HCT116 (cell line): ENCODE results near the gene PANK4. TPM values are rescaled to one million over a fixed set of nuclear protein-coding genes. Genes with fewer than 3 reads are reported as not detected.

ENCODE experiments used
- ATAC-seq: fragments of 200-7000 bp; cut with Tn5 transposase; 2 replicates; pipeline ENCODE4 v1.9.1; 2020; ENCODE audit warnings: mild to moderate bottlenecking, moderate library complexity
- BruUV-seq: library from RNA; stranded (reverse); fragments of 400-500 nt; replicated peaks from 2 replicates; lab custom pipeline; 2021; lab: Mats Ljungman, UMichigan
- CTCF ChIA-PET: fragments of 300-600 bp; sonication (Branson Sonifier 250); formaldehyde crosslinking; loops from one replicate; lab custom pipeline; 2021; ENCODE audit warnings: antibody characterized with exemption; lab: Charles Lee
- POLR2A ChIA-PET: fragments of 300-600, 350-600 bp; sonication (Branson Sonifier 250); formaldehyde crosslinking; loops from one replicate; lab custom pipeline; 2021; ENCODE audit warnings: antibody characterized with exemption; lab: Charles Lee
- RAD21 ChIA-PET, 2 experiments: fragments of 300-600 bp; sonication (Branson Sonifier 250); formaldehyde crosslinking; loops; one replicate each; lab custom pipeline; 2023; ENCODE audit warnings: low total read pairs in 2 of 2; ENCODE audit not compliant: uncharacterized antibody in 2 of 2, unreplicated experiment in 2 of 2, low non-redundant PET in 1 of 2; lab: Charles Lee
- DNase-seq: peaks from one replicate; pipeline ENCODE4 v3.0.0-alpha.2; 2010; ENCODE audit warnings: low read depth, low spot score
- H2AFZ ChIP-seq: fragments of 200-600 bp; shearing (Covaris generic), sonication (generic); 2 replicates; pipeline ENCODE4 v1.6.1; 2017; ENCODE audit warnings: low read depth, mixed run types, mixed read lengths, antibody characterized with exemption, low read length; ENCODE audit not compliant: poor library complexity, severe bottlenecking
- H3K27ac ChIP-seq: 2 replicates; pipeline ENCODE4 v1.5.1; 2012; ENCODE audit warnings: low read depth, low read length
- H3K27me3 ChIP-seq: fragments of 200-600 bp; sonication (generic); 2 replicates; pipeline ENCODE4 v1.6.1; 2016; ENCODE audit warnings: mixed run types, low read length, mixed read lengths; ENCODE audit not compliant: insufficient read depth
- H3K36me3 ChIP-seq, 2 experiments: fragments of 200-500 bp in 1 of 2; fragments of 200-600 bp in 1 of 2; sonication (Bioruptor generic) in 1 of 2; sonication (generic) in 1 of 2; 2 replicates each; pipeline versions ENCODE4 v1.5.1 to v1.6.1; 2014 to 2016; ENCODE audit warnings: low read length in 2 of 2, inconsistent platforms in 1 of 2, mixed read lengths in 1 of 2, mixed run types in 1 of 2; ENCODE audit not compliant: insufficient read depth in 2 of 2, control insufficient read depth in 1 of 2
- H3K4me1 ChIP-seq, 2 experiments: fragments of 200-600 bp in 1 of 2; sonication (generic) in 1 of 2; 2 replicates each; pipeline versions ENCODE4 v1.5.1 to v1.6.1; 2012 to 2017; ENCODE audit warnings: low read length in 2 of 2, inconsistent platforms in 1 of 2, mild to moderate bottlenecking in 1 of 2, mixed read lengths in 1 of 2, mixed run types in 1 of 2, moderate library complexity in 1 of 2; ENCODE audit not compliant: insufficient read depth in 2 of 2, control insufficient read depth in 1 of 2
- H3K4me2 ChIP-seq: fragments of 200-600 bp; sonication (generic); 2 replicates; pipeline ENCODE4 v1.6.1; 2017; ENCODE audit warnings: mixed run types, low read length, mixed read lengths
- H3K4me3 ChIP-seq, 2 experiments: fragments of 200-600 bp in 1 of 2; sonication (generic) in 1 of 2; replicated peaks in 1 of 2; 2 replicates each; pipeline ENCODE4 v1.5.1; 2011 to 2016; ENCODE audit warnings: low read length in 2 of 2, control low read depth in 1 of 2, low read depth in 1 of 2, mild to moderate bottlenecking in 1 of 2, mixed read lengths in 1 of 2, mixed run types in 1 of 2
- H3K79me2 ChIP-seq: fragments of 200-600 bp; sonication (generic); 2 replicates; pipeline ENCODE4 v1.6.1; 2017; ENCODE audit warnings: mild to moderate bottlenecking, mixed run types, low read length, moderate library complexity, mixed read lengths; ENCODE audit not compliant: insufficient read depth
- H3K9ac ChIP-seq: fragments of 200-600 bp; sonication (generic); 2 replicates; pipeline ENCODE4 v1.6.1; 2016; ENCODE audit warnings: low read length, mixed read lengths
- H3K9me2 ChIP-seq: fragments of 200-600 bp; sonication (generic), shearing (Covaris generic); 2 replicates; pipeline ENCODE4 v1.6.1; 2017; ENCODE audit warnings: mixed run types, mild to moderate bottlenecking, moderate library complexity; ENCODE audit not compliant: insufficient read depth
- H3K9me3 ChIP-seq, 2 experiments: fragments of 200-500 bp in 1 of 2; fragments of 200-600 bp in 1 of 2; sonication (Bioruptor generic) in 1 of 2; sonication (generic) in 1 of 2; 2 replicates each; pipeline ENCODE4 v1.6.1; 2014 to 2017; ENCODE audit warnings: low read length in 2 of 2, mixed read lengths in 2 of 2, inconsistent platforms in 1 of 2, low read depth in 1 of 2, mild to moderate bottlenecking in 1 of 2, mixed run types in 1 of 2, moderate library complexity in 1 of 2; ENCODE audit not compliant: control insufficient read depth in 1 of 2, insufficient read depth in 1 of 2
- H4K20me1 ChIP-seq: fragments of 200-600 bp; sonication (generic), shearing (Covaris generic); 2 replicates; pipeline ENCODE4 v1.6.1; 2017; ENCODE audit warnings: mixed run types, mild to moderate bottlenecking, moderate library complexity; ENCODE audit not compliant: insufficient read depth
- CBX3 ChIP-seq: IDR thresholded peaks from 2 replicates; pipeline ENCODE4 v1.6.1; 2012; ENCODE audit warnings: low read depth
- CEBPB ChIP-seq: IDR thresholded peaks from 2 replicates; pipeline ENCODE4 v1.6.1; 2012; ENCODE audit warnings: low read depth
- MAX ChIP-seq: IDR thresholded peaks from 2 replicates; pipeline ENCODE4 v1.6.1; 2012
- POLR2AphosphoS5 ChIP-seq: IDR thresholded peaks from 2 replicates; pipeline ENCODE4 v1.6.1; 2011; ENCODE audit warnings: mild to moderate bottlenecking, low read depth, low read length, moderate library complexity
- SIN3A ChIP-seq: IDR thresholded peaks from 2 replicates; pipeline ENCODE4 v1.6.1; 2012; ENCODE audit warnings: low read depth
- SP1 ChIP-seq: IDR thresholded peaks from 2 replicates; pipeline ENCODE4 v1.6.1; 2012; ENCODE audit warnings: low read depth
- SRF ChIP-seq: IDR thresholded peaks from 2 replicates; pipeline ENCODE4 v1.6.1; 2012; ENCODE audit warnings: low read depth
- ZBTB33 ChIP-seq: IDR thresholded peaks from 2 replicates; pipeline ENCODE4 v1.6.1; 2011; ENCODE audit warnings: mild to moderate bottlenecking, low read length, moderate library complexity; ENCODE audit not compliant: insufficient replicate concordance; ENCODE audit errors: extremely low read depth
- intact Hi-C: fragments of 100-400 bp; cut with micrococcal nuclease; formaldehyde crosslinking; loops from 2 replicates; pipeline ENCODE4 v1.10.0; 2022
- total RNA-seq: library from RNA; stranded (reverse); gene quantifications from one replicate; pipeline ENCODE4 v1.2.1, GENCODE V29; 2021; ENCODE audit not compliant: unreplicated experiment

Gene PANK4
- total RNA-seq, 1 experiment from 2014 or later = 38.5 TPM

- ATAC-seq (no peak), DNase-seq (no peak)
- no peaks in the 10 kb centered on the region for H3K9me2 ChIP-seq
- H3K9me3 ChIP-seq = no peaks in the 10 kb centered on the region
- no peaks in the 10 kb centered on the region for H3K36me3 ChIP-seq
- no peak within 1 kb of the TSS for H2AFZ ChIP-seq
- intact Hi-C loops = loop anchor here (5.0 kb wide), 1 partner anchor 118 kb away; the partner anchor contains the start of gene PEX10
- H3K9ac ChIP-seq = no peak within 1 kb of the TSS
- peaks cover 20 to 37% of the 10 kb centered on the region in 2 experiments; a peak in 3 of 4 replicates for H3K4me1 ChIP-seq
- H3K4me2 ChIP-seq = no peak within 1 kb of the TSS
- peaks cover 11% of the 10 kb centered on the region for H3K79me2 ChIP-seq
- H3K27me3 ChIP-seq = no peaks in the 10 kb centered on the region
- H3K4me3 ChIP-seq = no peak within 1 kb of the TSS
- CTCF ChIA-PET = no interaction called here
- RAD21 ChIA-PET = no interaction called here
- POLR2A ChIA-PET = no interaction called here
- H4K20me1 ChIP-seq = peaks cover 4% of the 10 kb centered on the region; the same call in 1 of the 2 replicates
- TF ChIP-seq SP1 (no peak), MAX (no peak), SIN3A (no peak), CBX3 (no peak), POLR2AphosphoS5 (no peak), ZBTB33 (no peak), SRF (no peak), CEBPB (no peak)
- TF ChIP-seq, all 23 proteins: peak for 0
- no peak within 1 kb of the TSS; the same call in 1 of the 2 replicates for H3K27ac ChIP-seq
- no TSS peak for BruUV-seq
These were observed 3.6 kb upstream of the PANK4 start, which contains the start of gene HES5 for GRCh38 chr1:2529784-2530512. TSS of gene HES5 (minus strand) at chr1:2530263. CDS start at chr1:2530164, 99 bp downstream.
